H1 (cell line): ENCODE measurements around the gene TBC1D22A.

ENCODE experiments used
- CEBPB ChIP-seq: IDR thresholded peaks from 2 replicates; pipeline ENCODE4 v1.6.1; 2012; ENCODE audit warnings: low read depth, low read length
- E2F6 ChIP-seq: IDR thresholded peaks from 2 replicates; pipeline ENCODE4 v1.6.1; 2012; ENCODE audit warnings: inconsistent platforms
- EP300 ChIP-seq, 2 experiments: IDR thresholded peaks; 1 replicate in 1 of 2; 2 replicates in 1 of 2; pipeline ENCODE4 v1.6.1; 2011 to 2012; ENCODE audit warnings: low read depth in 2 of 2, low read length in 2 of 2, mild to moderate bottlenecking in 2 of 2, borderline replicate concordance in 1 of 2, inconsistent platforms in 1 of 2, moderate library complexity in 1 of 2
- EZH2 ChIP-seq: fragments of 200-600 bp; sonication (generic); IDR thresholded peaks from 2 replicates; pipeline ENCODE4 v1.7.1; 2012; ENCODE audit warnings: low read depth, mild to moderate bottlenecking, moderate library complexity, low read length, inconsistent platforms; ENCODE audit not compliant: severe bottlenecking
- HDAC2 ChIP-seq, 2 experiments: fragments of 300-600 bp in 1 of 2; sonication (generic) in 1 of 2; IDR thresholded peaks; 2 replicates each; pipeline ENCODE4 v1.6.1; 2011 to 2012; ENCODE audit warnings: low read depth in 2 of 2, low read length in 2 of 2, mild to moderate bottlenecking in 2 of 2, moderate library complexity in 2 of 2, borderline replicate concordance in 1 of 2, inconsistent platforms in 1 of 2
- POLR2AphosphoS5 ChIP-seq: IDR thresholded peaks from 2 replicates; pipeline ENCODE4 v1.6.1; 2011; ENCODE audit warnings: low read depth, low read length
- SIX5 ChIP-seq: IDR thresholded peaks from 2 replicates; pipeline ENCODE4 v1.6.1; 2011; ENCODE audit warnings: mild to moderate bottlenecking, low read depth, low read length
- SP2 ChIP-seq: IDR thresholded peaks from 2 replicates; pipeline ENCODE4 v1.6.1; 2012; ENCODE audit warnings: mild to moderate bottlenecking, low read length, inconsistent platforms
- SUZ12 ChIP-seq: fragments of 200-600 bp; sonication (generic); IDR thresholded peaks from 2 replicates; pipeline ENCODE4 v1.6.1; 2012; ENCODE audit warnings: mild to moderate bottlenecking, inconsistent platforms, low read length, moderate library complexity, mixed read lengths
- ZNF274 ChIP-seq: IDR thresholded peaks from 2 replicates; pipeline ENCODE4 v1.7.0; 2012; ENCODE audit warnings: low read length, borderline replicate concordance; ENCODE audit errors: extremely low read depth
- TF ChIP-seq, protein P1 (sequence below), 3 experiments: IDR thresholded peaks; 1 replicate in 2 of 3; 2 replicates in 1 of 3; pipeline versions ENCODE4 v1.5.1 to v1.6.1; 2011; ENCODE audit warnings: low read length in 3 of 3, mild to moderate bottlenecking in 3 of 3, inconsistent platforms in 2 of 3, low read depth in 1 of 3, moderate library complexity in 1 of 3; ENCODE audit not compliant: insufficient read depth in 1 of 3; ENCODE audit errors: control extremely low read depth in 1 of 3
- TF ChIP-seq, protein P2 (sequence below): IDR thresholded peaks from 2 replicates; pipeline ENCODE4 v1.6.1; 2012; ENCODE audit warnings: inconsistent platforms

GRCh38 chr22:47166446-47167016, 404.1 kb downstream of the TBC1D22A start:
- TF ChIP-seq CEBPB (no peak), EP300 (IDR thresholded peaks at IDR 0.05; ENCODE audit: borderline replicate concordance in 1 of 2, low read depth in 2 of 2, low read length in 2 of 2) (no peak), EZH2 (no peak), SIX5 (no peak), HDAC2 (IDR thresholded peaks at IDR 0.05; ENCODE audit: borderline replicate concordance in 1 of 2, low read depth in 2 of 2, low read length in 2 of 2) (no peak), E2F6 (no peak), ZNF274 (no peak), SUZ12 (no peak), SP2 (no peak), POLR2AphosphoS5 (no peak)
- TF ChIP-seq, protein P1, sequence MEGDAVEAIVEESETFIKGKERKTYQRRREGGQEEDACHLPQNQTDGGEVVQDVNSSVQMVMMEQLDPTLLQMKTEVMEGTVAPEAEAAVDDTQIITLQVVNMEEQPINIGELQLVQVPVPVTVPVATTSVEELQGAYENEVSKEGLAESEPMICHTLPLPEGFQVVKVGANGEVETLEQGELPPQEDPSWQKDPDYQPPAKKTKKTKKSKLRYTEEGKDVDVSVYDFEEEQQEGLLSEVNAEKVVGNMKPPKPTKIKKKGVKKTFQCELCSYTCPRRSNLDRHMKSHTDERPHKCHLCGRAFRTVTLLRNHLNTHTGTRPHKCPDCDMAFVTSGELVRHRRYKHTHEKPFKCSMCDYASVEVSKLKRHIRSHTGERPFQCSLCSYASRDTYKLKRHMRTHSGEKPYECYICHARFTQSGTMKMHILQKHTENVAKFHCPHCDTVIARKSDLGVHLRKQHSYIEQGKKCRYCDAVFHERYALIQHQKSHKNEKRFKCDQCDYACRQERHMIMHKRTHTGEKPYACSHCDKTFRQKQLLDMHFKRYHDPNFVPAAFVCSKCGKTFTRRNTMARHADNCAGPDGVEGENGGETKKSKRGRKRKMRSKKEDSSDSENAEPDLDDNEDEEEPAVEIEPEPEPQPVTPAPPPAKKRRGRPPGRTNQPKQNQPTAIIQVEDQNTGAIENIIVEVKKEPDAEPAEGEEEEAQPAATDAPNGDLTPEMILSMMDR (IDR thresholded peaks at IDR 0.05; ENCODE audit: control extremely low read depth in 1 of 3, insufficient read depth in 1 of 3, low read depth in 1 of 3, low read length in 3 of 3) = no peak
- TF ChIP-seq, protein P2, sequence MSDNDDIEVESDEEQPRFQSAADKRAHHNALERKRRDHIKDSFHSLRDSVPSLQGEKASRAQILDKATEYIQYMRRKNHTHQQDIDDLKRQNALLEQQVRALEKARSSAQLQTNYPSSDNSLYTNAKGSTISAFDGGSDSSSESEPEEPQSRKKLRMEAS = no peak
